GM12891 (cell line): Measurements from ENCODE around the gene RNASE7.

ENCODE experiments used
- PAX5 ChIP-seq: IDR thresholded peaks from 2 replicates; pipeline ENCODE4 v1.6.1; 2011; ENCODE audit warnings: low read length, moderate library complexity, mild to moderate bottlenecking; ENCODE audit not compliant: insufficient read depth, severe bottlenecking
- POLR2A ChIP-seq: IDR thresholded peaks from 2 replicates; pipeline ENCODE4 v1.6.1; 2011; ENCODE audit warnings: low read depth, low read length, control low read depth
- POLR2AphosphoS5 ChIP-seq: IDR thresholded peaks from 2 replicates; pipeline ENCODE4 v1.6.1; 2011; ENCODE audit warnings: low read depth, low read length, control low read depth
- TAF1 ChIP-seq: IDR thresholded peaks from 2 replicates; pipeline ENCODE4 v1.6.1; 2011; ENCODE audit warnings: low read depth, low read length, control low read depth

DNA sequence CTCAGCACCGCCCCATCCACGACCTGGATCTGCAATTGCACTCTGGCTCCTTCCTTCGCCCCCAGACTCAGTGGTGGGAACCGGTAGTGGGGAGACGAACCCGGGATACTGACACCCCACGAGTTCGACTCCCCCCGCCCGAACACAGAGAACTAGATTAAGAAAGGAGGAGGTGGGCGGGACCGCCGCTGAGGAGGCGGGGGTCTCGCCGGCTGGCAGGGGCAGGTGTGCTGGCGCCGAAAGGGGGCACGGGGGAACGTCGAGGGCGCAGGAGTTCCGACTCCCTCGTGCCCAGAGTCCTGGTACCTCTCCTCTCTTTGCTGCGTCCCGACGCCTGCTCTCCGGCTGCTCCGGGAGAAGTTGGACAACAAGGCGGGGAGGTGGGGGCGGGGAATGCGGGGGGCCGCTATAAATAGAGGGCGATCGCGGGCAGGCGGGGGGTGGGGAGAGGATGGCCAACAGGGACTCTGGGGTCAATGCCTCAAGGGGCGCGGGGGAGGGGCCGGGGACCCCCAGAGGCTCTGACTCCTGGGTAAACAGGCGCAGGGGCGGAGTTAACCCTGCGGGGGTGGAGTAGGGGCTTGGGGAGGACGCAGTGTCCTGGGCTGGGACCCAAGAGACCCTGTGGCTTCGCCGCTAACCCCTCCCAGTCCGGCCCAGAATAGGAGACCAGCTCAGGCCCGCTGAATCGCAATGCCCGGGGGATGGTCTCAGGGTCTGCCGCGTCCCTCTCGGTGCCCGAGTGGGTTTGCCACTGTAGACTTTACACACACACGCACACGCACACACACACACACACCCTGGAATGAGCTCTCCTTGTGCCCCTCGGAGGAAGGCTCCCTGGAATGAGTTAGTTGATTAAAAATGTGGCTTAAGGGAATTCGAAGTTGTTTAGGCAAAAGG lies 16.5 kb upstream of the RNASE7 start:
- TF ChIP-seq POLR2AphosphoS5: no peak
- TF ChIP-seq POLR2A: no peak
- no peak for TF ChIP-seq TAF1
- TF ChIP-seq PAX5: no peak
